Left lung (tissue), 10 donors: ENCODE measurements around the gene ZNF710. TPM values are rescaled to one million over a fixed set of nuclear protein-coding genes. Genes with fewer than 3 reads are reported as not detected.

Source experiments
- ATAC-seq: fragments of 200-7000 bp; cut with Tn5 transposase; one replicate; pipeline ENCODE4 v1.9.1; 2020; ENCODE audit warnings: moderate library complexity
- DNase-seq, 4 donors: peaks; one replicate each; pipeline ENCODE4 v3.0.0-alpha.2; 2013 to 2020
- H3K27ac ChIP-seq, 2 donors: fragments of 200-600 bp; sonication (generic) in 1 of 2; one replicate each; pipeline versions ENCODE4 v1.5.0 to v1.8.0; 2020 to 2021
- H3K27me3 ChIP-seq, 2 donors: fragments of 200-600 bp; sonication (generic) in 1 of 2; one replicate each; pipeline versions ENCODE4 v1.5.0 to v1.8.0; 2020 to 2021
- H3K36me3 ChIP-seq, 2 donors: fragments of 200-600 bp; sonication (generic) in 1 of 2; one replicate each; pipeline versions ENCODE4 v1.5.0 to v1.8.0; 2020 to 2021
- H3K4me1 ChIP-seq, 2 donors: fragments of 200-600 bp; one replicate each; pipeline ENCODE4 v1.8.0; 2021
- H3K4me3 ChIP-seq, 2 donors: fragments of 200-600 bp; sonication (generic) in 1 of 2; one replicate each; pipeline versions ENCODE4 v1.5.0 to v1.8.0; 2020 to 2021; ENCODE audit warnings: mild to moderate bottlenecking in 1 of 2
- H3K9me3 ChIP-seq, 2 donors: fragments of 200-600 bp; sonication (generic) in 1 of 2; one replicate each; pipeline versions ENCODE4 v1.5.0 to v1.8.0; 2020 to 2021
- intact Hi-C, 2 donors: fragments of 100-400 bp; cut with DNase I; formaldehyde crosslinking; loops; one replicate each; pipeline versions ENCODE4 v1.11.2 to v1.14.2; 2022
- polyA plus RNA-seq, 6 donors: library from polyadenylated mRNA; unstranded; fragments of 120-200 nt; gene quantifications; one replicate each; pipeline ENCODE4 v1.2.1, GENCODE V29; 2013; ENCODE audit not compliant: insufficient read length in 6 of 6
- total RNA-seq, 2 donors: library from RNA; stranded (reverse); fragmentation: NEBNext Ultra II Directional; extraction: Animal tissue kit (Norgen Biotek cat#: 25700); gene quantifications; one replicate each; pipeline ENCODE4 v1.2.1, GENCODE V29; 2021
- TF ChIP-seq, protein P1 (sequence below), 2 donors: fragments of 200-600 bp; sonication (generic) in 1 of 2; IDR thresholded peaks; one replicate each; pipeline versions ENCODE4 v1.5.0 to v1.8.0; 2021; ENCODE audit warnings: antibody characterized with exemption in 2 of 2
- donor health status: DM: no; HTN: yes; CAD: no.
- donor health status: DM: no; HTN: no; CAD: no.

The ZNF710 gene
- total and polyA plus RNA-seq, 8 donors = 27.9 to 53.7 (median 39.9) TPM

DNA sequence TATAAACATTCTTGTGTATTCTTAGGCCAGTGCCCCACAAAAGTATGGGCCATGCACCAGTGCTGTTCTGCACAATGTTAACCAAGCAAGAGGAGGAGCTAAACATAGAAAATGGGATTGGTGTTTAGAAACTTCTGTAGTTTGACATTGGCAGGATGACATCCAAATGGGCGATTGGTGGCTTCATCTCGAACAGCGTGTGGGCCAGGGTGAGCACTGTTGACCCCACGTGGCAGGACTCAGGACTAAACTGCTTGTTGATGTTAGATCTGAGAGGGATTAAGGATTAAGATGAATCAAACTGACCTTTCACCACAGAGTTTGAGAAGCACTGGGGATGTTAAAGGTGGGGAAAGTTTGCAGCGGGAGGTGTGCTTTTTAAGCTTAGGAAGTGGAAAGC lies 31.9 kb downstream of the ZNF710 start:
- Histone ChIP-seq H3K4me1 (peaks cover 47 to 98% of the 10 kb centered on the region in 2 donors), H3K9me3 (no peaks in the 10 kb centered on the region), H3K27ac (peak overlapping the region; percentile 82 to 92), H3K27me3 (no peaks in the 10 kb centered on the region), H3K4me3 (no peak overlapping the region), H3K36me3 (no peaks in the 10 kb centered on the region)
- DNase-seq = peak in 1 of 4 donors; percentile 2
- intact Hi-C loops = loop anchor here in 1 of 2 donors (5.0 kb wide), 1 partner anchor 34 kb away; no protein-coding TSS in a partner anchor
- ATAC-seq = no peak
- TF ChIP-seq, protein P1, sequence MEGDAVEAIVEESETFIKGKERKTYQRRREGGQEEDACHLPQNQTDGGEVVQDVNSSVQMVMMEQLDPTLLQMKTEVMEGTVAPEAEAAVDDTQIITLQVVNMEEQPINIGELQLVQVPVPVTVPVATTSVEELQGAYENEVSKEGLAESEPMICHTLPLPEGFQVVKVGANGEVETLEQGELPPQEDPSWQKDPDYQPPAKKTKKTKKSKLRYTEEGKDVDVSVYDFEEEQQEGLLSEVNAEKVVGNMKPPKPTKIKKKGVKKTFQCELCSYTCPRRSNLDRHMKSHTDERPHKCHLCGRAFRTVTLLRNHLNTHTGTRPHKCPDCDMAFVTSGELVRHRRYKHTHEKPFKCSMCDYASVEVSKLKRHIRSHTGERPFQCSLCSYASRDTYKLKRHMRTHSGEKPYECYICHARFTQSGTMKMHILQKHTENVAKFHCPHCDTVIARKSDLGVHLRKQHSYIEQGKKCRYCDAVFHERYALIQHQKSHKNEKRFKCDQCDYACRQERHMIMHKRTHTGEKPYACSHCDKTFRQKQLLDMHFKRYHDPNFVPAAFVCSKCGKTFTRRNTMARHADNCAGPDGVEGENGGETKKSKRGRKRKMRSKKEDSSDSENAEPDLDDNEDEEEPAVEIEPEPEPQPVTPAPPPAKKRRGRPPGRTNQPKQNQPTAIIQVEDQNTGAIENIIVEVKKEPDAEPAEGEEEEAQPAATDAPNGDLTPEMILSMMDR (IDR thresholded peaks at IDR 0.05) = no peak

DNA sequence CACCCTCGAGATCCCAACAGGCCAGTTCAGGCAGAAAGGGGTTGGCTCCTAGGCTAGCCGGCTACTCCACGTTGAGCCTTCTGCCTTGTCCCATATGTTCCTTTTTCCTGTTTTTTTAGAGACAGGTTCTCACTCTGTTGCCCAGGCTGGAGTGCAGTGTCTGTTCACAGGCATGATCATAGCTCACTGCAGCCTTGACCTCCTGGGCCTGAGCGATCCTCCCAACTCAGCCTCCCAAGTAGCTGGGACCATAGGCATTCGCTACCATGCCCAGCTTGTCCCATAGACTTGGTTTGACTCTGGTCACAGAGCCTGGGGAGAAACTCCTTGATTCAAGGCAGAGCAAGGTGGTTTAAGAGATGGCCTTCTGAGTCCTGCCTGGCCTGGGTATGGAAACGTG lies 32.3 kb downstream of the ZNF710 start:
- no peaks in the 10 kb centered on the region for H3K36me3 ChIP-seq
- peak overlapping the region; percentile 82 to 92 for H3K27ac ChIP-seq
- no peak overlapping the region for H3K4me3 ChIP-seq
- intact Hi-C loops = loop anchor here in 1 of 2 donors (5.0 kb wide), 1 partner anchor 34 kb away; no protein-coding TSS in a partner anchor
- DNase-seq (peak in 1 of 4 donors; percentile 28), ATAC-seq (no peak)
- peaks cover 51 to 98% of the 10 kb centered on the region in 2 donors for H3K4me1 ChIP-seq
- TF ChIP-seq, protein P1 (IDR thresholded peaks at IDR 0.05) = no peak
- H3K9me3 ChIP-seq = no peaks in the 10 kb centered on the region
- H3K27me3 ChIP-seq = no peaks in the 10 kb centered on the region

DNA sequence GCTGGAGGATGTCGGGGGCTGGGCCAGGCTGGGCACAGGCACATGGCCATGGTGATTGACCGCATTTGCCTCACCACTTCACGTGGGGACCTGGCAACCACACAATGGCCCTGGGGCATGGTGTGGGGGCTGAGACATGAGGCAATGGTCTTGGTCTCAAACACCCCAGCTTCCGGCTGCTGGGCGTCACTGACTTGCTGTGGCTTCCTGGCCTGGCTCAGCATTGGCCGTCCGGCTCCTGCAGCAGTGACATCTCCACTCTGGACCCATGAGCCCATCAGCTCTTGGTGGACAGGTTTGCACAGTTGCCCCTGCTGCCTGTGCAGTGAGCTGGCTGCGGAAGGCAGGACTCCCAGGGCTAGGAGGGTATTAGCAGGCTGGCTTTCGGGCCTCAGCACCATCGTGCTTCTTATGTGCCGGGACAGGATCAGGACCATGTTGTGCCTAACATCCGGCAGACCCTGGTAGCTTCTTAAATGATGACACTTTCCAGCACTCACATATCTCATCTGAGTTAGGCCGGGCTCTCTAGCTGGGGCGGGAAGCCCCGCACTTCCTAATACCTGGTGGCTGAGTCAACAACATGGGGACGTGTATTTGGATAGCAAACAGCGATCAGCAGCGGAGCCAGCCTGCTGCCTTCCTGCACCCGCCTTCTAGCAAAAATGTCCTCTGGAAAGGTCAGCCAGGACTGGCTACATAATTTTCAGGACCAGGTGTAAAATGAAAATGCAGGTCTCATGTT lies 34.1 kb downstream of the ZNF710 start:
- intact Hi-C loops = no loop called here
- DNase-seq (peak in 2 of 4 donors; percentile 82 to 90), ATAC-seq (peak; percentile 36)
- no peak overlapping the region for H3K4me3 ChIP-seq
- peaks cover 51 to 99% of the 10 kb centered on the region in 2 donors for H3K4me1 ChIP-seq
- no peaks in the 10 kb centered on the region for H3K27me3 ChIP-seq
- TF ChIP-seq, protein P1 (IDR thresholded peaks at IDR 0.05) = no peak
- peak overlapping the region; percentile 88 to 92 for H3K27ac ChIP-seq
- no peaks in the 10 kb centered on the region for H3K36me3 ChIP-seq
- H3K9me3 ChIP-seq = no peaks in the 10 kb centered on the region

DNA sequence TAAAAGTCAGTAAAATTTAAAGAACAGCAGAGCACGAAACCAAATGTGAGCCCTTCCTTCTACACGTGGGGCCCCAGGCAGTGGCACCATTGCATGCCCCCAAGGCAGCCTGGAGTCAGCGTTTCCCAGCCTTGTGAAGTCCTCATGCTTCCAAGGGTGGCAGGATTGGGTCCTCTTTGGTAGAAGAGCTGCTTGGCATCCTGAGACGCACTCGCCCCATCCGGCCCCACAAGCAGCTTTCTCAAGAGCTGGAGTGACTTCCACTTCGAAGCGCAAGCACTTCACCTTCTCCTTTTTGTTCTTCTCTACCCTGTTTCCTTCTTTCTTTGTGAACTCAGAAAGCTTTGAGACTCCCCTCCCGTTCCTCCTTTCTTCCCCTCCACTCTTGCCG lies 34.7 kb downstream of the ZNF710 start:
- peak in 3 of 4 donors; percentile 51 to 87 (median 77) for DNase-seq
- TF ChIP-seq, protein P1 (IDR thresholded peaks at IDR 0.05) = no peak
- no peaks in the 10 kb centered on the region for H3K27me3 ChIP-seq
- ATAC-seq = peak; percentile 54
- H3K4me1 ChIP-seq = peaks cover 52 to 99% of the 10 kb centered on the region in 2 donors
- H3K4me3 ChIP-seq = no peak overlapping the region
- intact Hi-C loops = no loop called here
- no peaks in the 10 kb centered on the region for H3K36me3 ChIP-seq
- H3K9me3 ChIP-seq = no peaks in the 10 kb centered on the region
- H3K27ac ChIP-seq = peak overlapping the region; percentile 88 to 92

DNA sequence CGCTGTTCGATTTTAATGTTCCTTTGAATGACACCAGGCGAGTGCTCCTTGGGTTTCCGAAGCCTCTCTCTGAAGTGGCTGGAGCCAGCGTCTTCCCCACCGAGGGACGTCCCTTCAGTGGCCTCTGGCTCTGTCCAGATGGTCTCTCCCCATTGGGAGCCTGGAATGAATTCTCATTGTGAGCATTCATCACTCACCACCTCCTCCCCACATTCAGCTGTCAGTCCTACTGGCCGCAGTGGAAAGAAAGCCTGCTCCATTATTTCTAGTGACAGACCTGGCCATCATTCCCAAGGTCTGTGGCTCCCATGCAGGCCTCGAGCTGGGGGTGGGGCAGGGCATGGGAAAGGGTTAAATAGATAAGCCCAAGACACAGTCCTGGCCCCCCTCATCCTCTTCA lies 35.2 kb downstream of the ZNF710 start:
- Histone ChIP-seq H3K27ac (peak overlapping the region; percentile 88 to 92), H3K36me3 (no peaks in the 10 kb centered on the region), H3K4me1 (peaks cover 51 to 99% of the 10 kb centered on the region in 2 donors), H3K27me3 (no peaks in the 10 kb centered on the region), H3K4me3 (no peak overlapping the region), H3K9me3 (no peaks in the 10 kb centered on the region)
- TF ChIP-seq, protein P1 (IDR thresholded peaks at IDR 0.05) = no peak
- intact Hi-C loops = no loop called here
- ATAC-seq (no peak), DNase-seq (no peak)
